ENCODE data around the gene TUBA8.
A peak's percentile ranks its signal among the peaks of the same experiment; 100 is the strongest.
"Not testable (repeated sequence)": the region's sequence is repeated elsewhere in the genome, so short reads cannot be mapped to it uniquely, and the experiment has no call there.

Gene TUBA8

GRCh38 chr22:18101536-18101935, 9.1 kb upstream of the TUBA8 start:
- no peak overlapping the region for H3K27ac ChIP-seq
- TF ChIP-seq CTCF (conservative IDR thresholded peaks at IDR 0.05): no peak

- no peak overlapping the region for H3K27ac ChIP-seq
- no peak for TF ChIP-seq CTCF (conservative IDR thresholded peaks at IDR 0.05)
These were observed 6.9 kb upstream of the TUBA8 start for GRCh38 chr22:18103527-18104269.

DNA sequence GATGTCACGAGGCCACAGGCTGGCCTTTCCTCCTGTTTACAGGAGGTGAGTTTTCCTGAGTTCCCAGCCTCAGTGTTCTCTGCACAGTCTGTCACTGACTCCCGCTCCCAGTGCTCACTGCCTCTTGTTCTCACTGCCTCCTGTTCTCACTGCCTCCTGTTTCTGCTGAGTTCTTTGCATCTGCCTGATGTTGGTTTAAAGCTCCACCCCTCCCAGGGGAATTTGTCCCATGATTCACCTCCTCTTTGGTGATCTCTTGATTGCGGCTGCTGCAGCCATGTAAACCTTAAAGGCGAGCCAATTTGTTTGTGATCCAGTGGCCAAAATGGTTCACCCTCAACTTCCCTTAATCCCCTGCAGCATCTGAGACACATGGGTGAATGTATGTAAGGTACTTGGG, 6.0 kb upstream of the TUBA8 start:
- no peak overlapping the region for H3K27ac ChIP-seq
- no peak for TF ChIP-seq CTCF (conservative IDR thresholded peaks at IDR 0.05)

GRCh38 chr22:18105981-18106380, 4.6 kb upstream of the TUBA8 start:
- not testable (repeated sequence) for H3K27ac ChIP-seq

DNA sequence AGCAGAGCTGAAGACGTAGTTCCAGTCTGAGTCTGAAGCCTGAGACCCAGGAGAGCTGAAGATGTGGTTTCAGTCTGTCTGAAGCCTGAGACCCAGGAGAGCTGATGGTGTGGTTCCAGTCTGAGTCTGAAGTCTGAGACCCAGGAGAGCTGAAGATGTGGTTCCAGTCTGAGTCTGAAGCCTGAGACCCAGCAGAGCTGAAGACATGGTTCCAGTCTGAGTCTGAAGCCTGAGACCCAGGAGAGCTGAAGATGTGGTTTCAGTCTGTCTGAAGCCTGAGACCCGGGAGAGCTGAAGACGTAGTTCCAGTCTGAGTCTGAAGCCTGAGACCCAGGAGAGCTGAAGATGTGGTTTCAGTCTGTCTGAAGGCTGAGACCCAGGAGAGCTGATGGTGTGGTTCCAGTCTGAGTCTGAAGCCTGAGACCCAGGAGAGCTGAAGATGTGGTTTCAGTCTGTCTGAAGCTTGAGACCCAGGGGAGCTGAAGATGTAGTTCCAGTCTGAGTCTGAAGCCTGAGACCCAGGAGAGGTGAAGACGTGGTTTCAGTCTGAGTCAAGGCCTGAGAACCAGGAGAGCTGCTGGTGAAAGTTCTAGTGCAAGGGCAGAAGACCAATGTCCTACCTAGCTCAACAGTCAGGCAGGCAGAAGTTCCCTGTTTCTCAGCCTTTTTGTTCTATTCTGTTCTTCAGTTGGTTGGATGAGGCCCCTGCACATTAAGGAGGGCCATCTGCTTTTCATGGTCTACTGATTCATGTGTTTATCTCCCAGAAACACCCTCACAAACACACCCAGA, 3.9 kb upstream of the TUBA8 start:
- not testable (repeated sequence) for H3K27ac ChIP-seq

DNA sequence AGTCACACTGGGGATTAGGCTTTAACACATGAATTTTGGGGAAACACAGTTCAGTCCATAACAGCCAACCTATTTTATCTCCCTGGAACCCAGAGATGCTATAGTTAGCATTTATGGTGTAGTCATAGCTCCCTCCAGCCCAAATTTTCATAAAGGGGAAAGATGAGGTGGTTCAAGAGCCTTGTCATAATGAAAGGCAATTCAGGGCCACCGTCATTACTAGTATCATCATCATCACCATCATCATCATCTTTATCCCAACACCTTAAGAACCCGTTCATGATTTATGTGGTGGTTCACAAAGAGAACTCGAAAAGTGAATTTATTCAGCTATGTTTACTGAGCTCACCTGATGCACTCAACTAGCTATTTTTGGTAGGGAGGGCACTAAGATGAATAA, 2.4 kb upstream of the TUBA8 start:
- no peak overlapping the region for H3K27ac ChIP-seq

DNA sequence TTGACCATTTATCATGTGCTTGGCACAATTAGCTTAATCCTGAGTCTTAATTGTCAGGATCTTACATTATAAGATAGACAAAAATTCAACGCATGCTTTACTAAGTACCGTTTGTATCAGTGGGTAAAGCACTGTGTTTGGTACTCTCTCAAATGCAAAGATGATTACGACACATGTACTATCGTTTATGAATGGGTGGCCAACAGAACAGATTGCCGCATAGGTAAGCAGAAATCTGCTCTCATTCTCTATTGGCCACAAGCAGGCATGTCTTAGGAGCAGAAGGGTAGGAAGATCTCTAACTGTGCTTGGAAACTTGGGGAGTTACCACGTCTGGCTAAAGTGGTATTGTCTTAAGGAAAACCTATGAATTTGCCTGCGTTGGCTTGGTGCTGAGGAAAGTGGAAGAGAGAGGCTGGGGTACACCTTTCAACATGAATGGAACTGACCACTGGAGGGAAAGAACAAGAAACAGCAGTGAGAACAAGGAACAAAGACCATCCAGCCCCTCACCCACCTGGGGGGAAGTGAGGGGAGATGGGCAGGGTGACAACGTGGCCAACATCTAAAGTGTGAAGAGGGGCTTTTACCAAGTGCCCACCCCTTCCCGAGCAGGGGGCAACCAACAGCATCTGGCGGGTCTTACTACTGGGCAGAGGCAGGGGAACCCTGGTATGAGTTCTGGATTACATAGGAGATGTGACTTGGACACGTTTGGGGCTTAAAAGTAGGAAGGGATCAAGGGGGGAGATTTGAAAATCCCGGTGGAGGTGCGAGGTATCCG, 1.0 kb upstream of the TUBA8 start:
- no peak for TF ChIP-seq CTCF (conservative IDR thresholded peaks at IDR 0.05)

More for the DNA sequence above, 2.4 kb upstream of the TUBA8 start:
- TF ChIP-seq CTCF (conservative IDR thresholded peaks at IDR 0.05): no peak

DNA sequence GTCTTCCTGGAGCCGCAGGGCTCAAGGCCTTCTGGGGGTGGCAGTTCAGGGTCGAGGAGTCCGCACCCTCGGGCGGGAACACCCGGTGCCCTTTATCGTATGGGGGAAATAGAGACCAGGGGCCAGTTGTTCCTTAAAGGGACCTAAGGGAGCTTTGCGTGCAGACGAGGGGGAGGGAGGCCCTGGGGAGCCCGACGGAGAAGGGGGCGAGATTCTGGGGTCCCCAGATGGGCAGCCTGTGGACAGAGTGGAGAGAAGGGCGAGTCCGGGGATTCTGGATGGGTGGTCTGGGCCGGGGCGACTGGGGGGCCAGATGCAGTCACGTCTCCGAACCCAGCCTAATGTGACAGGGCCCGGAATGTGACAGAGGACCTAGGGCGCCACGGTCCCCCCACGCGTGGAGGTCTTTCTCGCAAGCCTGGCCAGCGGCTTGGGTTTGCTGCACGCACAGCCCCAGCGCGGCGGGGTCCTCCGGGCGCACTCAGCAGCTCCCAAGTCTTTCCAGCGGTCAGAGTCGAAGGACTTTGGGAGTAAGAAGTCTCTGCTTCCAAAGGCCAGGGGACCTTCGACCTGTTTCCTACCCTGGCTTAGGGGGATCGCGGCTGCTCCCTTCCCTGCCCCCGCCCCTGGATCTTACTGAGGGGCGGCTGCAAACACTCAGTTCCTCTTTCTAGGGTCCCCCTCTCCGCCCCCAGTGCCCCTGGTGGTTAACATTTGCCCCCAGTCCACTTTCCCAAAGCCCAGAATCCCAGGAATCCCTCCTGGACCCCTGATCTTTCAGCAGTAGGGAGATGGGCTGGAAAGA, 547 bp downstream of the TUBA8 start:
- TF ChIP-seq CTCF (conservative IDR thresholded peaks at IDR 0.05): no peak
- H3K27ac ChIP-seq: peak overlapping the region; percentile 75; the same call in 1 of the 2 replicates

More for the DNA sequence above, 1.0 kb upstream of the TUBA8 start:
- peak overlapping the region; percentile 75; the same call in 1 of the 2 replicates for H3K27ac ChIP-seq

Measured in VCaP (cell line).